HG03139 (cell line): Measurements from ENCODE around the gene YAF2.

Experiments used
- ATAC-seq: cut with Tn5 transposase; IDR thresholded peaks from one replicate; pipeline ENCODE4 v1.9.1; 2021; ENCODE audit not compliant: unreplicated experiment

YAF2 gene, protein sequence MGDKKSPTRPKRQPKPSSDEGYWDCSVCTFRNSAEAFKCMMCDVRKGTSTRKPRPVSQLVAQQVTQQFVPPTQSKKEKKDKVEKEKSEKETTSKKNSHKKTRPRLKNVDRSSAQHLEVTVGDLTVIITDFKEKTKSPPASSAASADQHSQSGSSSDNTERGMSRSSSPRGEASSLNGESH

DNA sequence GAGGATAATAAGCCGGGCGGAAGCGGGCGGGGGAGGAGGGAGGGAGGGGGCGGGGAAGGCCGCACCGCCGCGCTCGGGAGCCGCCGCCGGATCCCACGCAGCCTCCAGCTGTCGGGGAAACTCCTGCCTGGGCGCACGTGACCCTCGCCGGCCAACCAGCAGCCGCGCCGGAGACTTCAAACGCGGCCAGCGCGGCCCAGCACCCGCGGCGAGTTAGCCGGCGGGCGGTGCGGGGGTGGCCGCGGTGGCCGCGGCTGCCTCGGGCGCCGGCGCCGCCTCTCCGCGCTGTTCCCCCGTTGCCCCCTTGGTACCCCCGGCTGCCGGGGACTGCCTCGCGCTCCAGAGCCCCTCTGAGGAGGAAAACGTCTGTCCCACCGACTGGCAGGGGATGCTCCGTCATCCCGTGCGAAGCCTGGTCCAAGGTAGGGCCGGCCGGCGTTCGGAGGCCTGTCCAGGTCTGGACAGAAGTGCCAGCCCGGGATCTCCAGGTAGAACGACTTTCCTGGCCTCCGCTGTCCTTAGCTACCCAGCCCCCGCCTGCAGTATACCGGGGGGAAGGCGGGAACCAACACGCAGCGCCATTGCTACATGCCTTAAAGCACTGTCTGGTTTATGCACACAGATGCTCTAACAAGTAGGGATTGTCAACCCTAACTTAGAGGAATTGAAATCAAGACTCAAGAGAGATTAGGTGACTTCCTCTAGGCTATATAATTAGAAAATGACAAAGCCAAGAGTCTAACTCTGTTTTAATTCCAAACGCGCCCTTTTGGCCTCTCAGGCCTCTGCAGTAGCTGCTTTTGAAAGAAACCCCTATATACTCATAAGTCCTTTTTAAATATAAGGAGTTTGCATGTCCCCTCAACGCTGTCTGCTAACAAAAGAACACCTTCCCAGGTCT lies at the start of gene YAF2:
TSS of gene YAF2 (minus strand) at position 9 of the 901 bp plus-strand sequence. CDS start 68 bp downstream, outside the sequence.
- ATAC-seq, result peak; percentile 79

- ATAC-seq, result no peak
Observed at GRCh38 chr12:42286741-42287140, 48.7 kb upstream of the YAF2 start.

DNA sequence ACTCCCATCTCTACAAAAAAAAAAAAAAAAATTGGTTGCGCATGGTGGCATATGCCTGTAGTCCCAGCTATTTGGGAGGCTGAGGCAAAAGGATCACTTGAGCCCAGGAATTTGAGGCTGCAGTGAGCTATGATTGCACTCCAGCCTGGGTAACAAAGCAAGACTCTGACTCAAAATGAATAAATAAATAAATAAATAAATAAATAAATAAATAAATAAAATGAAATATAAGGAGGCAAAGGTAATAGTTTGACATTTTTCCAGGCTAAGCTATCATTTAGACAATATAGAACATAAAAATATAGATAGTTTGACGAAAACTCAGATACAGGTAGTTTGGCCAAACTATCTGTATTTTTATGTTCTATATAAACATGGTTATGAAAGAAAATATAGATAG lies 47.4 kb upstream of the YAF2 start:
- no peak for ATAC-seq

DNA sequence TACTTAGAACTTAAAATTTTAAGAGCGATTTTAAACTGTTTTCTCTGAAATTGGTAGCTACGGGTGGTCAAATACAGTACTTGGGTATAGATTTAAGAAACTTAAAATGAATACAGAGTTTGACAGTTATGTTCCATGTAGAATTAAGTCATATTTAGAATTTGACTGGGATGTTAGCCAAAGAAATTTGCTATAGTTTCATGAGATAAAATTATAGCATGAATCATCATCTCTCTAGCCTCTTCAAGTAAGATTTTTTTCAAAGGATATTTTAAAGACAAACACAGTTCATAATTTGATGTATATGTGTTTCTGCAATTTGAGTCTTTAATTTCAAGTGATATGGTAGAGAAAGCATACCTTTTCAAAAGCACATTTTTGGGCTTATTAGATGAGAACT lies 46.8 kb upstream of the YAF2 start:
- ATAC-seq, result no peak

DNA sequence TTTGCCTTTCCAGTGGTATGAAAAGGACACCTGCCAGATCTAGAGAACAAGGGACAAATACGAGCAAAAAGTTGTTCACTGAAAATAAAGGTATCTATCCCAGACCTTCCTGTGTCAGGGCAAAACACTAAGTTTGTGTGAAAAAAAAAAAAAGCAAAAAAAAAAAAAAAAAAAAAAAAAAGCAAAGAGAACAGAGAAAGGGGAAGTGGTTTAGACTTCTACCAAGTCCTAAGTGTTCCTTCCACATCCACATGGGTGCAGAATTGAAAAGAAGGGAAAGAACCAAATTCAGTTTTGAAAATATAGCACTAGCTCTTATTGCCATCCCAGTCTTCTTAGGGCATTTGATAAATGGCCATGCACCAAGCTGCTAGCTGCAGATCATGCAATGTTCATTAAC lies 46.1 kb upstream of the YAF2 start:
- ATAC-seq, result no peak

DNA sequence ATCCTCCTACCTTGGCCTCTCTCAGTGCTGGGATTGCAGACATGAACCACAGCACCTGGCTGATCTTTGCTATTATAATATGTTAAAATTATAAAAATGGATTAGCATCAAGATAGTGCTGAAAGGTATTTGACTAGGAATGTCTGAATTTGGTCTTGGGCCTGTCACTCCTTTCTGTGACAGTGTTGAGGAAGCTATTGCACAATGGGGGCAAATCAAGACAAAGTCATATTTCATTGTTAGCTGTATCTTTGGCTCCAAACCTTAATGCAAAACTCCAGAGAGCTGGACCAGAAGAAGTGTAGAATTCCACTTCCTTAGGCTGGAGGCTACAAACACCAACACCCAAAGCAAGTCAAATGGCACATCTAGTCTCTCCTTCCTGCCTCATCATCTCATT lies 45.7 kb upstream of the YAF2 start:
- no peak for ATAC-seq

- ATAC-seq, result no peak
Observed at GRCh38 chr12:42282294-42282693, 44.2 kb upstream of the YAF2 start.

DNA sequence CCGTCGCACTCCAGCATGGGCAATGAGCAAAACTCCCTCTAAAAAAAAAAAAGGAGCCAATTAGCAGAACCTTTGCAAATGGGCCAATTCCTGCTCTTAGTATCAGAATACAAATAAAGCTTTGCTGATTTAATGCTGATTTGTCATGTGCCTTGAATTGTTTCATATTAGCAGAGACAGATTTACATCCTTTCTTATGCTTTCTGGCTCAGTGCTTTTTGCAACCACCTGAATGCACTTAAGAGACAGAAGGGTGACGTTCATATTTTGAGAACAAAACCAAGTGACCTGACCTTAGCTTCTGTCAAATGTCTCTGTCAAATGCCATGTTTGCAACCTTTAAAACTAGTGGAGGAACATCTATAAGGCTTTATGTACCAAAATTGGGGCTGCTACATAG lies 43.8 kb upstream of the YAF2 start:
- no peak for ATAC-seq

DNA sequence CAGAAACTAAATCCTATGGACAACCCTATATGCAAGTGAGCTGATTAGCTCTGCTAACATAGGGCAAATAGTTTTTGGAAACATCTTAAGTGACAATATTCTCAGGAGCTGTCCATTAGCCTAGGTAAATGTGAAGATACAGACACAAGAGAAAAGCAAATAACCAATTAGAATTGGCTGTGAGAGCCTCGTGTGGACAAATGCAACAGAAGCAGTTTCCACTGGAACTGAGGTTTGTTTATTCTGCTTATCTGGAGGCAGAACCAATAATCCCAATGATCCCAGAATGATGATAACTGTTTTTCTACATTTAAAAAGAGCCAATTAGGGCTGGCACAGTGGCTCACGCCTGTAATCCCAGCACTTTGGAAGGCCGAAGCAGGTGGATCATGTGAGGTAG lies 43.2 kb upstream of the YAF2 start:
- ATAC-seq, result no peak

DNA sequence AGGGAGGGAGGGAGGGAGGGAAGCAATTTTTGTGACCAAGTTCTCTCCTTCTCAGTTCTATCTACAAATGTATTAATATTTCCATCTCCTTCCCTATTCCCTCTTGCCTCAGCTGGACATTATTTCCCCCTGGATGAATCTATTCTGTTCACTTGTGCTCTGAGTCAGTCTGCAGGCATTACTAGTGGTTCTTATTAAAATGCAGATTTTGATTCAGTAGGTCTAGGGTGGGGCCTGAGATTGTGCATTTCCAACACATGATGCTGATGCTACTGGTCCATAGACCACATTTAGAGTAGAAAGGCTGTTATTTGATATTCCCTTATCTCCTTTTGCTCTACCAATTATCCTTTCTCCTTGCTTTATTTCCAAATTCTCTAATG lies 40.1 kb upstream of the YAF2 start:
- no peak for ATAC-seq

DNA sequence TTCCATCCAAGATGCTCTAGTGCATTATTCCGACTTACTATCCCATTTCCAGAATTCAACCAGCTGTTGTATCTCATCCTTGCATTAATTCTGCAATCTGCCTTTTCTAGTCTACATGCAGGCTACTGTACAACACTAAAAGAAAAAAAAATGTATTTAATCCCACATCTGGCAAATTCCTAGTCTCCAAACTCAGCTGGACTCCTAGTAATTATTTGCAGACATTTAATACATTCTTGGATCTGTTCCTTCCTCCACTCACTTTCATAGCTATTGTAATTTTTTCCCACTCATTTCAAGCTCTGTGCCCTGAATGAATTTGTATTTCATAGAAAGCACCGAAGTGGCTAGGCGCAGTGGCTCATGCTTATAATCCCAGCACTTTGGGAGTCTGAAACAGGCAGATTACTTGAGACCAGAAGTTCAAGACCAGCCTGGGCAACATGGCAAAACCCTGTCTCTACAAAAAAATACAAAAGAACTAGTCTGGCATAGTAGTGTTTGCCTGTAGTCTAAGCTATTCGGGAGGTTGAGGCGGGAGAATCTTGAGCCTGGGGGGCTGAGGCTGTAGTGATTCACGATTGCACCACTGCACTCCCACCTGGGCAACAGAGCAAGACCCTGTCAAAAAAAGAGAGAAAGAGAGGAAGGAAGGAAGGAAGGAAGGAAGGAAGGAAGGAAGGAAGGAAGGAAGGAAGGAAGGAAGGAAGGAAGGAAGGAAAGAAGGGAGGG lies 39.5 kb upstream of the YAF2 start:
- no peak for ATAC-seq

DNA sequence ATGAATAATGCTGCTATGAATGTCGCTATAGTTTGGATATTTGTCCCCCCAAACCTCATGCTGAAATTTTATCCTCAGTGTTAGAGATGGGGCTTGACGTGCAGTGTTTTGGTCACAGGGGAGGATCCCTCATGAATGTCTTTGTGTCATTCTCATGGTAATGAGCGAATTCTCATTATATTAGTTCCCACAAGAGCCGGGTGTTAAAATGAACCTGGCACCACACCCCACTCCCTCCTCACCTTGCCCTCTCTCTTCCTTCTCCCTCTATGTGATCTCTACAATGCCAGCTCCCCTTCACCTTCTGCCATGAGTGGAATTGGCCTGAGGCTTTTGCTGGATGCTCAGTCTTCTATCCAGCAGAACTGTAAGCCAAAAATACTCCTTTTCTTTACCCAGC lies 37.5 kb upstream of the YAF2 start:
- no peak for ATAC-seq

DNA sequence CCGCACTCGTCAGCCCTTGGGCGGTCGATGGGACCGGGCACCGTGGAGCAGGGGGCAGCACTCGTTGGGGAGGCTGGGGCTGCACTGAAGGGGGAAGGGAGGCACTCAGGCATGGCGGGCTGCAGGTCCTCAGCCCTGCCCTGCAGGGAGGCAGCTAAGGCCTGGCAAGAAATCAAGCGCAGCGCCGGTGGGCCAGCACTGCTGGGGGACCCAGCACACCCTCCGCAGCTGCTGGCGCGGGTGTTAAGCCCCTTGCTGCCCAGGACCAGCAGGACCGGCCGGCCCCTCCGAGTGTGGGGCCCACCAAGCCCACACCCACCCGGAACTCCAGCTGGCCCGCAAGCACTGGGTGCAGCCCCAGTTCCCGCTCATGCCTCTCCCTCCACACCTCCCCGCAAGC lies 35.7 kb upstream of the YAF2 start:
- no peak for ATAC-seq

DNA sequence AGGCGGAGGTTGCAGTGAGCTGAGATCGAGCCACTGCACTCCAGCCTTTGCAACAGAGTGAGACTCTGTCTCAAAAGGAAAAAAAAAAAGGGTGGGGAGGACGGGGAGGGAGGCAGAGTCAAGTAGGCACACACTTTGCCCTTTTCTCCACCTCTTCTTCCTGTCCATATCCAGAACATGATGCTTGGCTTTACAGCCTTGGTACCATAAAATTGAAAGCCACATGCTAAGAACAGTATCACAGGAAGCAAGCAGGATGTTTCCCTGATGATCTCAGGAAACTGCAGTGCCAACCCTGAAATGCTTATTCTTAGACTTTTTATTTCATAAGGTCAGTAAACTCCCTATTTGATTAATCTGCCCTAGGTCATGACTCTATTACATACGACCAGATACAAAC lies 32.5 kb upstream of the YAF2 start:
- no peak for ATAC-seq

GRCh38 chr12:42267413-42268190 lies 29.6 kb upstream of the YAF2 start:
- no peak for ATAC-seq

GRCh38 chr12:42266579-42267230 lies 28.7 kb upstream of the YAF2 start:
- no peak for ATAC-seq

DNA sequence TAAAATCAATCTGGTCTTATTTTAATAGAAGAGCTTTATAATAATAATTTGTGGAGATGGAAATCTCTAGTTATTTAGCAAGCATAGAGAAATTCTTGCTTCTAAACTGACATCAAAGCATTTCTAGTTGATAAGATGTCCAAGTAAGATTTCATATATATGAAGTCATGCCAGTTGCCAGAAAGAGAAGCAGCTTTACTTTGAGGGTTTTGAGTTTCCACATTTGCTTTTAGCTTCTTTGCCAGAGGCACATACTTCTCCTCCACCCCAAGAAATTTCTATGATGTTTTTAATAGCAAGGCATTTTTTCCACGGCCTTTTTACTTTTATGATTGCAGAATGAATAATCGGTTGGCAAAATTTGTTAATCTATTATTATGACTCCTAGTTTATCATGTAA lies 24.2 kb upstream of the YAF2 start:
- no peak for ATAC-seq

- no peak for ATAC-seq
Observed at GRCh38 chr12:42261708-42262107, 23.7 kb upstream of the YAF2 start.

DNA sequence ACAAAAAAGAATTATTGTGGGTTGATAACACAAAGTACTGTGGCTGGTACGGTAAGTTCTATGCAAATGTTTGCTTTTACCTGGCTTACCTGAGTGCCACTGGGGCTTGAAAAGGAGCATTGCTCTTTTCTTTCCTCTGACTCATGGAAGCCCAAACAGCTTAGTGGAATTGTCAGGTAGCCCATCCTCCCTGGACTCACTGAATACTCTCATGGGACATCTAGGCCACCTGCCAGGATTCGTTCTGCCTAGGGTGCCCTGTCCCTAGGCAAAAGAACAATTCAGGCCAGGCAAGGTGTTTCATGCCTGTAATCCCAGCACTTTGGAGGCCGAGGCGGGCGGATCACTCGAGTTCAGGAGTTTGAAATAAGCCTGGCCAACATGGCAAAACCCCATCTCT lies 22.5 kb upstream of the YAF2 start:
- ATAC-seq, result no peak

GRCh38 chr12:42259699-42260098 lies 21.7 kb upstream of the YAF2 start:
- ATAC-seq, result no peak

DNA sequence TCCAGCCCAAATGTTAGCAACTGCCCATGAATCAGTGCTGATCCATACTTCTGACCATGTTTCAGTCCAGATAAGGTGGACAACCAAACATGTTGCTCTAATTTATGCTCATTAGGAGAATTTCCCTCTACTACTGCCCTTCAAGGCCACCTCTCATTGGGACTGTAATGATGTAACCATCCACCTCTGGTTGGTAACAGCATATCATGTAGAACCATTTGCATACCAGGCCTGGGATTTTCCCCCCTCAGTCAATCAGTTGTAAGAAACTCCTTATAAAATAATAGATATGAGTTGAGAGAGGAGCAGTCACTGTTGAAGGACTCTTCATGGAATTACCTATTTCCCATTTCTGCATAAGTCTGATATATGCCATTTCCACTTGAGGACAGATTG lies 17.8 kb upstream of the YAF2 start:
- ATAC-seq, result no peak
